Measurements from ENCODE around the gene WNT5B. TPM values are rescaled to one million over a fixed set of nuclear protein-coding genes. Genes with fewer than 3 reads are reported as not detected.

WNT5B gene
- total and polyA plus RNA-seq, 4 donors: 0.59 to 2.4 (median 0.97) TPM

- TF ChIP-seq RXRA (IDR thresholded peaks at IDR 0.05): peak; percentile 96 to 97
- TF ChIP-seq TAF1 (conservative IDR thresholded peaks at IDR 0.05): peak; percentile 95
Observed at GRCh38 chr12:1668833-1669543, 40.0 kb downstream of the WNT5B start (continued).

GRCh38 chr12:1670358-1671268, 41.6 kb downstream of the WNT5B start:
- 71% methylated on average over 14 of the region's 14 CpGs for WGBS

GRCh38 chr12:1676043-1676442, 47.0 kb downstream of the WNT5B start:
- Histone ChIP-seq H3K4me3 (ENCODE audit: low read depth in 1 of 3, low read length in 3 of 3) (no peak overlapping the region), H3K9me3 (ENCODE audit: control insufficient read depth in 4 of 4, low read length in 3 of 4) (no peaks in the 10 kb centered on the region)
- 94% methylated on average over 3 of the region's 3 CpGs for whole genome bisulfite sequencing

More at GRCh38 chr12:1670358-1671268, 41.6 kb downstream of the WNT5B start:
- Histone ChIP-seq H3K27ac (ENCODE audit: low read depth in 1 of 2, low read length in 2 of 2) (peak overlapping the region; percentile 97 to 98), H3K4me1 (ENCODE audit: control insufficient read depth in 4 of 4, insufficient read depth in 4 of 4, low read length in 3 of 4) (peaks cover 3 to 27% (median 8%) of the 10 kb centered on the region in 4 donors), H3K9ac (ENCODE audit: low read depth in 1 of 2, low read length in 2 of 2) (peak overlapping the region in 1 of 2 donors; percentile 25), H3K36me3 (ENCODE audit: control insufficient read depth in 4 of 4, insufficient read depth in 3 of 4, low read depth in 1 of 4, low read length in 3 of 4) (no peaks in the 10 kb centered on the region), H3K9me3 (ENCODE audit: control insufficient read depth in 4 of 4, low read length in 3 of 4) (no peaks in the 10 kb centered on the region), H3K4me3 (ENCODE audit: low read depth in 1 of 3, low read length in 3 of 3) (no peak overlapping the region), H3K27me3 (ENCODE audit: control insufficient read depth in 4 of 4, insufficient read depth in 4 of 4, low read length in 3 of 4) (no peaks in the 10 kb centered on the region)
- TF ChIP-seq SP1 (IDR thresholded peaks at IDR 0.05): peak; percentile 16
- peak in 1 of 2 donors; percentile 25 for TF ChIP-seq RXRA (IDR thresholded peaks at IDR 0.05)
- no peak for TF ChIP-seq ATF3 (IDR thresholded peaks at IDR 0.05)
- no peak for DNase-seq (ENCODE audit: low spot score)

More at GRCh38 chr12:1676043-1676442, 47.0 kb downstream of the WNT5B start:
- no peak for DNase-seq (ENCODE audit: low spot score)
- no peaks in the 10 kb centered on the region for H3K36me3 ChIP-seq (ENCODE audit: control insufficient read depth in 4 of 4, insufficient read depth in 3 of 4, low read depth in 1 of 4, low read length in 3 of 4)
- no peak overlapping the region for H3K27ac ChIP-seq (ENCODE audit: low read depth in 1 of 2, low read length in 2 of 2)
- H3K9ac ChIP-seq (ENCODE audit: low read depth in 1 of 2, low read length in 2 of 2): no peak overlapping the region
- peaks cover 0 to under 1% (median 0%) of the 10 kb centered on the region in 4 donors for H3K4me1 ChIP-seq (ENCODE audit: control insufficient read depth in 4 of 4, insufficient read depth in 4 of 4, low read length in 3 of 4)
- TF ChIP-seq RAD21 (IDR thresholded peaks at IDR 0.05) (no peak), FOXA1 (IDR thresholded peaks at IDR 0.05) (no peak), EGR1 (IDR thresholded peaks at IDR 0.05; ENCODE audit: low read depth in 2 of 2) (no peak), JUND (IDR thresholded peaks at IDR 0.05) (no peak), TAF1 (conservative IDR thresholded peaks at IDR 0.05) (no peak), YY1 (IDR thresholded peaks at IDR 0.05) (no peak), HNF4G (IDR thresholded peaks at IDR 0.05) (no peak), ZBTB33 (IDR thresholded peaks at IDR 0.05) (no peak), REST (IDR thresholded peaks at IDR 0.05) (no peak), RXRA (IDR thresholded peaks at IDR 0.05) (no peak), SP1 (IDR thresholded peaks at IDR 0.05) (no peak), FOXA2 (IDR thresholded peaks at IDR 0.05) (no peak), NR2F2 (IDR thresholded peaks at IDR 0.05) (no peak), ATF3 (IDR thresholded peaks at IDR 0.05) (no peak)
- H3K27me3 ChIP-seq (ENCODE audit: control insufficient read depth in 4 of 4, insufficient read depth in 4 of 4, low read length in 3 of 4): no peaks in the 10 kb centered on the region
